T-helper 1 cell treated with Interleukin-12 subunit alpha and Interleukin-12 subunit beta and Interleukin-4 antibody, amounts not matched to agents 30 ng/mL and 1 ng/mL, for 36 hours (primary cell): ENCODE data around the gene NHP2. TPM values are rescaled to one million over a fixed set of nuclear protein-coding genes. Genes with fewer than 3 reads are reported as not detected.
"Not testable (repeated sequence)": the region's sequence is repeated elsewhere in the genome, so short reads cannot be mapped to it uniquely, and the experiment has no call there.

ENCODE experiments used
- intact Hi-C: fragments of 100-400 bp; cut with micrococcal nuclease; formaldehyde crosslinking; loops from one replicate; pipeline ENCODE4 v1.15.1; 2024
- total RNA-seq: library from RNA; stranded (reverse); gene quantifications from 2 replicates; pipeline ENCODE4 v1.2.3, GENCODE V29; 2022

NHP2 gene
- total RNA-seq, 1 donor from 2014 or later: 141 TPM

- intact Hi-C loops: no loop called here
Measured at GRCh38 chr5:178136990-178137389, 16.7 kb downstream of the NHP2 start.

- intact Hi-C loops: loop anchor here (1.0 to 2.0 kb wide), 5 partner anchors 10 to 73 kb away; partner anchors contain the start of genes HNRNPAB, N4BP3 and NHP2
Measured at GRCh38 chr5:178131446-178131996, 22.2 kb downstream of the NHP2 start.

- intact Hi-C loops: loop anchor here (1.0 to 2.0 kb wide), 6 partner anchors 10 to 705 kb away; partner anchors contain the start of genes GRK6, HNRNPAB, N4BP3 and NHP2
Measured at GRCh38 chr5:178130576-178131445, 22.9 kb downstream of the NHP2 start, which contains the start of gene RMND5B. RMND5B (plus strand) TSS chr5:178131014; CDS start chr5:178138120, 7,106 bp downstream.

GRCh38 chr5:178130234-178130575 is 23.5 kb downstream of the NHP2 start:
- intact Hi-C loops: loop anchor here (1.0 to 2.0 kb wide), 3 partner anchors 17 to 704 kb away; partner anchors contain the start of genes GRK6, HNRNPAB and N4BP3

GRCh38 chr5:178129296-178129695 is 24.4 kb downstream of the NHP2 start:
- intact Hi-C loops: no loop called here

GRCh38 chr5:178127300-178128009 is 26.2 kb downstream of the NHP2 start:
- intact Hi-C loops: not testable (repeated sequence)

GRCh38 chr5:178126556-178126955 is 27.1 kb downstream of the NHP2 start:
- intact Hi-C loops: no loop called here

- intact Hi-C loops: no loop called here
Measured at GRCh38 chr5:178125253-178125906, 28.3 kb downstream of the NHP2 start.

- intact Hi-C loops: no loop called here
Measured at GRCh38 chr5:178123966-178124925, 29.4 kb downstream of the NHP2 start.

- intact Hi-C loops: no loop called here
Measured at GRCh38 chr5:178123094-178123965, 30.4 kb downstream of the NHP2 start.

GRCh38 chr5:178122346-178122745 is 31.3 kb downstream of the NHP2 start:
- intact Hi-C loops: no loop called here

GRCh38 chr5:178121391-178122276 is 32.1 kb downstream of the NHP2 start:
- intact Hi-C loops: loop anchor here (1.0 kb wide), 5 partner anchors 8 to 45 kb away; partner anchors contain the start of genes N4BP3 and RMND5B

GRCh38 chr5:178120607-178121357 is 32.9 kb downstream of the NHP2 start:
- intact Hi-C loops: loop anchor here (1.0 kb wide), 5 partner anchors 7 to 44 kb away; partner anchors contain the start of genes N4BP3 and RMND5B

GRCh38 chr5:178119915-178120606 is 33.6 kb downstream of the NHP2 start:
- intact Hi-C loops: no loop called here

GRCh38 chr5:178117923-178118701 is 35.6 kb downstream of the NHP2 start:
- intact Hi-C loops: no loop called here
